IPS-18c (cell line): ENCODE measurements around the gene SPAG17.

Experiments used
- H3K4me3 ChIP-seq: 2 replicates; pipeline ENCODE4 v1.7.0; 2013; ENCODE audit warnings: low read depth, mild to moderate bottlenecking, low read length, moderate library complexity; ENCODE audit not compliant: insufficient read depth
- H3K9me3 ChIP-seq: one replicate; pipeline ENCODE4 v1.6.1; 2013; ENCODE audit warnings: mild to moderate bottlenecking, low read length, moderate library complexity; ENCODE audit not compliant: control insufficient read depth, insufficient read depth

Gene SPAG17

DNA sequence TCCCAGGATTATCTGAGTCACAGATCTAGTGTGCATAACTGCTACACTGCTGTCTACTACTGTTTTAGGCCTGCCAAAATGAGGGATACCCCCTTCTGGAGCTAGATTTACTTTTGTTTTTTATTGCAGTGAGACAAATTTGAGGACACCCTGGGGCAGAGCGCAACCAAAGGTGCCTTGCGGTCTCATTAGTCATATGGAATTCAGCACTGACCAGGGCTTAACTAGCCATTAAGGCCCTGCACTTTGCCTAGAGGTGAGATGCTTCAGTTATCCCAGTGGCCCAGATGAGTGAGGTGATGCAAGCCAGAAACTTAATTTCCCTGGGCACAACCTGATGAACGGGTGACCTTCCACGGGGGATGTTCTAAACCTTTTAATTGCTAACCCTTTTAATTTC is 998 bp upstream of the SPAG17 start:
- Histone ChIP-seq H3K9me3 (no peaks in the 10 kb centered on the region), H3K4me3 (no peak overlapping the region)

DNA sequence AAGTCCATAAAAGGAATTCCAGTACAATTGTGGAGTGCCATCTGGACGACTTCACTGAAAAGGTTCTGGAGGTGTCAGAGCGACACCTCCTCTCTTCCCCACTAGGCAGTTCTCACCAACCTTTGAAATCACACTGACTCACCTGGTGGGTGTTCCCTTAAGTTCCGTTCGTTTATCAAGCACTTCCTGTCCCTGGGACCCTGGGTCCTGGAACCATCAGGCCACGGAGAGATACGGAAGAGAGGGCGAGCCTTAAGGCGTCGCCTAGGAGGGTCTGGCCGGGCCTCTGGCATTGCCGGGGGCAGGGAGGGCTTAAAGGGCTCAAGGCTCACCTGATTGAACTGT is 317 bp downstream of the SPAG17 start:
- H3K9me3 ChIP-seq = no peaks in the 10 kb centered on the region
- H3K4me3 ChIP-seq = peak overlapping the region; percentile 74

DNA sequence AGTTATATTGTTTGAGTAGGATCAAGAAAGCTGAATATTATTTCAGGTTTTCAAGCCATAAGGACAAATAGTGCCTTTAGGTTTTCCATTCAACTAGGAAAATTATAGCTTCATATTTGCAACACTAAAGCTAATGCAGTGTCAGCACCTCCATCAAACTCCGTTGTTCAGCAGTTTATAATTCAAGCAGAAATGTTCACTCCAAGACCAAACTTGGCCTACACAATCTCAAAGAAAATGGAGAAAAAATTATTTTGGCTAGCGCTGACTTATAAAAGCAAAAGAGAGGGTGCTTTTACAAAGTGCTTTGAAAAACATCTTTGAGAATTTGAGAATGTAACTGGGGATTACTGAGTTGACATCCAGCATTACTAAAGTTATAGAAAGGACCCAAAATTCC is 1.4 kb downstream of the SPAG17 start:
- no peaks in the 10 kb centered on the region for H3K9me3 ChIP-seq
- H3K4me3 ChIP-seq = no peak overlapping the region

- Histone ChIP-seq H3K4me3 (no peak overlapping the region), H3K9me3 (peaks cover 2% of the 10 kb centered on the region)
Observed at GRCh38 chr1:118177998-118178397, 7.0 kb downstream of the SPAG17 start.

DNA sequence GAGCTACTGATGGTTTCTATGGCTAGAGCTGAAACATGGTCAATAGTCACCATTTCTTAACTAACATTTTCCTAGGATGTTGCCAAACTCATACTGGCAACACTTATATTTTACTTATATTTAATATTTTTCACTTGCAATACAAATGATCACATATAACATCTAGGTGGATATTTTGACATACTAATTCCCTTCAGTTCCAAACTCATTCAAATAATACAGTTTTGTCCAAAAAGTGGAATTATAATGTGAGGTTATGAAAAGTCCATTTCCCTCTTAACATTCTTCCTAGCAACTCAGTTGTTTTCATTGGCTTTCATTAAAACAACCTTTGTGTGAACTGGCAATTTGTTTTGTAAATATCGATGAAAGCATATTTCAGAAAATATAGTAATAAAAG is 16.0 kb downstream of the SPAG17 start:
- Histone ChIP-seq H3K9me3 (peaks cover 2% of the 10 kb centered on the region), H3K4me3 (no peak overlapping the region)

DNA sequence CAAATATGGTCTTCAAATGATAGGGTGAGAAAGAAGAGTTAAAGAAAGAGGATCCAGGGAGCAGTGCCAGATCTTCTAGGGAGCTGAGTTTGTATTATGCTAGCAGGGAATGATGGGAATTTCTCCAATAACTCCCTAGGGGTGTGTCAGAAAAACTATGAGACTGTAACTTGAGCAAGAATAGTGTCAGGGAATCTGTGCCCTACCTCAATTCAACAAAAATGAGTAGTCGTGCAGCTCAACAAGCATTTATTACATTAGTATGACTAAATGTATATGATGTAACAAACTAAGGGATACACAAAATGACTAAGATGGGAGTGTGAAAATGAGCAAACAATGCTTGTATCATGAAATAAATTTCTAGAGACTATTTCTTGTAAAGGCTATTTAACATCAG is 24.2 kb downstream of the SPAG17 start:
- H3K4me3 ChIP-seq = no peak overlapping the region
- no peaks in the 10 kb centered on the region for H3K9me3 ChIP-seq

DNA sequence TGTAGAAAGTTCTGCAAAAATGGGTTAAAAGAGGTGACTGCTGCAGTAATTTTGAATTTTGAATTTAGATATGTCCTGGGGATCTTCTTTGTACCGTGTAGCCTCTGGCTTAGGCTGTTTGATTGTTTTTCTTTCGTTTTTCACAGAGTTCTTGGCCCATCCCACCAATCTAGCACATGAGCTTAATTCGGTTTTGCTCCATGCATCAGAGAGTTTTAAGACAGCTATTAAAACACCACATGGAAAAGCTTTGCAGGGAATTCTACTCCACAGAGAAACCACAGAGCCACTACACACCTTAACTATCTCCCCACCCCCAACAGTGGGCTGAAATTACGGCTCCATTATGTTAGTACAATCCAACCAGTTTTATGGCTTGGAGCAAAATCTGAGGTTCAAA is 25.5 kb downstream of the SPAG17 start:
- H3K4me3 ChIP-seq = no peak overlapping the region
- no peaks in the 10 kb centered on the region for H3K9me3 ChIP-seq

DNA sequence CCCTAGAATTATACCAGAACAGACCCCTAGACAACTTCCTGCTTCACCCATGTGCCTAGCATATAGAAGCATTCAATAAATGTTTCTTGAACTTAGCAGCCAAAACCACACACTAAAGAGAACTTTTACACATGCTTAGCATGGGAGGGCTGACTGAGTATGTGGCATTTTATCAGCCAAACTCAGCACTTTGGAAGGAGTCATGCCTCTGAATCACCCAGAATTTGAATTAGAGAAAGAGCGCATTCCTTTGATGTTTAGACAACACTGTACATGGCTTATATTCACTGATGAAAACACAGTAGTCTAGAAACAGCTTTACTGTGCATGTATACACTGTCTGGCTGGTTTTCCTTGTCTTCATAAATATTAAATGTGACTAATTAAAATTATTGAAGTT is 26.1 kb downstream of the SPAG17 start:
- no peaks in the 10 kb centered on the region for H3K9me3 ChIP-seq
- H3K4me3 ChIP-seq = no peak overlapping the region

DNA sequence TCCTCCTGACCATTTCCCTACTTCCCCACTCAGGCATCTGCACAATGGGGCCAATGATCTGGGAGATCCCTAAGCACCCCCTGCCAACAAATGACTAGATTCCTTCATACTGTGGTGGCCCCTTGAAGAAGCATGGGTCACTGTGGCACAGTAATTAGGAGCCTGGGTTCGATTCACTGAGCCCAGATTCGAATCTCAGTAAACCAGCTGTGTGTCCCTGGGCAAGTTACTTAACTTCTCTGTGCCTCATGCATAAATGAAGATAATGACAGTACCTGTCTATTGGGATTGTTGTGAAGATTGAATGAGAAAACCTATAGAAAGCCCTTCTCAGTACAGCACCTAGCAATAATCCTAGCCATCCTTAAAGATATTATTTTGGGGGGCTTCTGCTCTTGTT is 27.5 kb downstream of the SPAG17 start:
- no peaks in the 10 kb centered on the region for H3K9me3 ChIP-seq
- no peak overlapping the region for H3K4me3 ChIP-seq

GRCh38 chr1:118155106-118155505 is 29.9 kb downstream of the SPAG17 start:
- Histone ChIP-seq H3K9me3 (no peaks in the 10 kb centered on the region), H3K4me3 (no peak overlapping the region)

DNA sequence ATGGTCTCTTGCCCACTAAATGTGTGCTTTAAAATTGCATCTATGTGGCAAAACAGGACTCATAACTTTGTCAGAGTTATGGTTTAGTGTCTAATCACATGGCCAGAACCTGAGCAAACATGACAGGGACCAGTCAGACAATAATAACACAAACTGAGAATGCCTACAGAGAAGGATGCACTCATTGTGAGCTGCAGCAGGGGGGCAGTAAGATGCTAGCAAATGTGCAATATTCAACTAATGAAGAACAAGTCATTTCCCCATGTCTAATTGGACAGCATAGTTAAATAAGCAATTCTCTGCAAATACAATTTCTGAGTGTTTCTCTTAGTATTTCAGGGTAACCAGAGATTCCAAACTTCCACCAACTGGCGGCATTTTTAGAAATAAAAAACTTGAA is 30.8 kb downstream of the SPAG17 start:
- no peaks in the 10 kb centered on the region for H3K9me3 ChIP-seq
- no peak overlapping the region for H3K4me3 ChIP-seq

- H3K9me3 ChIP-seq = no peaks in the 10 kb centered on the region
Observed at GRCh38 chr1:118151312-118151937, 33.6 kb downstream of the SPAG17 start.

GRCh38 chr1:118149799-118150198 is 35.2 kb downstream of the SPAG17 start:
- Histone ChIP-seq H3K4me3 (no peak overlapping the region), H3K9me3 (no peaks in the 10 kb centered on the region)

More at GRCh38 chr1:118151312-118151937, 33.6 kb downstream of the SPAG17 start:
- no peak overlapping the region for H3K4me3 ChIP-seq

GRCh38 chr1:118148034-118148433 is 37.0 kb downstream of the SPAG17 start:
- Histone ChIP-seq H3K4me3 (no peak overlapping the region), H3K9me3 (no peaks in the 10 kb centered on the region)

DNA sequence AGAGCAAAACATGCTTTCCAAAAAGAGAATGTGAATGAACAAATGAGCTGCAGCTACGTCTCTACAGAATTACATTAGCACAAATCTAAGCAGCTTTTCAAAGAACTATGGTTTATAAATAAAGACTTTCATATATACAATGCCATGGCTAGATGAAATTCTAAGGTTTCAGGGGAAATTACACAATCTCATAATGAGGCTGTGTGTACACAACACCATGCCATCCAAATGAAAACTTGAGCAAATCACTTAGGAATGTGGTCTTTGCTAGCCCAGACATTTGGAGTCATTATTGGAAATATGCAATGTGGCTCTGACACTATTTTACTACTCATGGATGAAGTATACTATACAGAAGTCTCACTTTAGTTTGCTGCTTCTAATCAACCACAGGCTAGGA is 37.5 kb downstream of the SPAG17 start:
- no peak overlapping the region for H3K4me3 ChIP-seq
- H3K9me3 ChIP-seq = no peaks in the 10 kb centered on the region

- Histone ChIP-seq H3K4me3 (no peak overlapping the region), H3K9me3 (no peaks in the 10 kb centered on the region)
Observed at GRCh38 chr1:118145721-118146120, 39.3 kb downstream of the SPAG17 start.

DNA sequence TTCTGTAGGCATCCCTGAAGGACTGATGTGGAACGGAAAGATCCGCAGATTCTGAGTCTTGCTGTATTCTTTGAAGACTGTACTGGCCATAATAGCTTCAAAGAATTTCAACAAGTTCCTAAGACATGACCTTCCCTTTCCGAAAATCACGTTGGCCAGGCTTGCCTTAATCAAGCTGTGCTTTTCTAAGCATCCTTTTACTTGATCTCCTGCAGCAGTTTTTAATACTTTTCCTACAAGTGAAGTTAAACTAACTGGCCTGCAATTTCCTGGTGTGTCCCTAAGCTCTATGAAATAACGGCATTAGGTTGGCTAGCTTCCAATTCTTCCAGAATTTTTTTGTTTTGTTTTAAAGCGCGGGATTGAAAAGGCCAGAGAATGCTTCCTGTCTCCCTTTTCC is 40.3 kb downstream of the SPAG17 start:
- H3K4me3 ChIP-seq = no peak overlapping the region
- H3K9me3 ChIP-seq = no peaks in the 10 kb centered on the region

DNA sequence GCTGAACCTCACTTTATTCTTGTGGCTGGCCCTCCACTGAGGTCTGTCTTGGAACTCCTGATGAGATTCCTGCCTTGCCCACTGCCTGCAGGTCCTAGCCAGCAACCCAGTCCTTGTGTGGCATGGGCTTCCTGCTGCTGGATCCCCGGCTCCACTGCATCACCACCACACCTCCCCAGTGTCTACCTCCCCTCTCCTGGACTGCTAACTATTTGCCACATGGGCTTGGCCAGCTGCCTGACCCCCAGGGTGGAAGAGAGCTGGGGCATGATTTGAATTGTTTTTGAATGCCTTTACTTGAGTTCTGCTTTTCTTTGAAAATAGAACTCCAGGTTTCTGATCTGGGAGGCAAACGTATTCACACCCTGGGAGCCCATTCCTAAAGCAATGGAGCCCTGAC is 41.2 kb downstream of the SPAG17 start:
- Histone ChIP-seq H3K9me3 (no peaks in the 10 kb centered on the region), H3K4me3 (no peak overlapping the region)

GRCh38 chr1:118143121-118143520 is 41.9 kb downstream of the SPAG17 start:
- Histone ChIP-seq H3K4me3 (no peak overlapping the region), H3K9me3 (no peaks in the 10 kb centered on the region)
